Activated T-helper 17 cell treated with anti-CD3 and anti-CD28 coated beads, Interleukin-2, amount 50 U/mL, for 72 hours (primary cell): ENCODE measurements around the gene NFIB. TPM values are rescaled to one million over a fixed set of nuclear protein-coding genes. Genes with fewer than 3 reads are reported as not detected.

Source experiments
- ATAC-seq: fragments of 150-1000 bp; cut with Tn5 transposase; replicated peaks from 2 replicates; pipeline ENCODE4 v1.10.0; 2021; ENCODE audit warnings: mild to moderate bottlenecking, moderate library complexity
- H3K27ac Mint-ChIP-seq: one replicate; pipeline ENCODE4 v1.8.0; 2022; ENCODE audit warnings: mixed read lengths
- H3K27me3 Mint-ChIP-seq: one replicate; pipeline ENCODE4 v1.8.0; 2022; ENCODE audit warnings: mixed read lengths
- H3K36me3 Mint-ChIP-seq: one replicate; pipeline ENCODE4 v1.8.0; 2022; ENCODE audit warnings: low read depth, mild to moderate bottlenecking, mixed read lengths
- H3K4me1 Mint-ChIP-seq: one replicate; pipeline ENCODE4 v1.8.0; 2022; ENCODE audit warnings: mixed read lengths
- H3K4me3 Mint-ChIP-seq: one replicate; pipeline ENCODE4 v1.8.0; 2022; ENCODE audit warnings: mild to moderate bottlenecking, mixed read lengths
- H3K9me3 Mint-ChIP-seq: one replicate; pipeline ENCODE4 v1.8.0; 2022; ENCODE audit warnings: mixed read lengths
- total RNA-seq, 2 donors: library from RNA; stranded (reverse); gene quantifications; one replicate each; pipeline ENCODE4 v1.2.3, GENCODE V29; 2022

Gene NFIB
- total RNA-seq, 2 donors from 2014 or later, result 0.15 TPM; not detected in 1

DNA sequence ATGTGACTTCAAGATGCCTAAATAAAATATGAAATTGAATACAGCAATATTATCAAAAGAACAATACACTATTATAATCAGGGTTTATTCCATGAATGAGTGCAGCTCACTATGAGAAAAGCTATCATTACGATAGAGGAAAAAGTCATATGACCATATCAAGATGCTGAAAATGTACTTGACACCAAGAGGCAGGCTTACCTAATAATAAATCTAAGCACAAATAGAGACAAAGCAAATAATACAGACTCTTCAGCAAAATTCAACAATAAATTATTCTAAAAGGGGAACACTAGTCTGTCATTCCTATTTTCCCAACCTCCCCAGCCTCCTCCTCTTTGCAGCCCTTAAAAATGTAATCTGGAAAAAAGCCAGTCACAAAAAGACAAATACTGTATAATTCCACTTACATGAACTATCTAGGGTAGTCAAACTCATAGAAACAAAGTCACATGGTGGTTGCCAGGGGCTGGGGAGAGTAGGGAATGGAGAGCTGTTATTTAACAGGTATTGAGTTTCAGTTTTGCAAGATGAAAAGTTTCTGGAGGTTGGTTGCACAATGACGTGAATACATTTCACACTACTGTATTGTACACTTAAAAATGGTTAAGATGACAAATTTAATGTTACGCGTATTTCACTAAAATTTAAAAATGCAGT is 148.4 kb downstream of the NFIB start:
- H3K4me3 Mint-ChIP-seq, result no peak overlapping the region
- no peaks in the 10 kb centered on the region for H3K4me1 Mint-ChIP-seq
- ATAC-seq, result no peak
- H3K9me3 Mint-ChIP-seq, result no peaks in the 10 kb centered on the region
- no peak overlapping the region for H3K27ac Mint-ChIP-seq
- no peaks in the 10 kb centered on the region for H3K36me3 Mint-ChIP-seq
- no peaks in the 10 kb centered on the region for H3K27me3 Mint-ChIP-seq

DNA sequence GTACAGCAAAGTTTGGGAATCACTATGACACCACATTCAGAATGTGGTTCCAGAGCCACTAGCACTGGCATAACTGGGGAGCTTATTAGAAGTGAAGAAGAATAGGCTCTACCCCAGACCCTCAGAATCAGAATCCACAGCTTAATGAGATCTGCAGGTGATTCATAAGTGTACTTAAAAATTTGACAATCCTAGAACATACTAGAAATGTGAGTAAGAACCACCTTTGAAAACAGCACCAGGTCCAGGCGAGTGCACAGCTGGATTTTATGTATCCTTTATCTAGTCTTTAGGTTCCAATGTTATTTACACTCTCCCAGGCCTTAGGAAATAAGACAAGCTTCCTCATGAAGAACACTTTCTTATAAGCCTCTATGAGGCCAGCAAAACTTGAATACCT is 149.0 kb downstream of the NFIB start:
- Mint-ChIP-seq H3K4me1 (no peaks in the 10 kb centered on the region), H3K9me3 (no peaks in the 10 kb centered on the region), H3K36me3 (no peaks in the 10 kb centered on the region), H3K27ac (no peak overlapping the region), H3K4me3 (no peak overlapping the region), H3K27me3 (no peaks in the 10 kb centered on the region)
- no peak for ATAC-seq

- Mint-ChIP-seq H3K36me3 (no peaks in the 10 kb centered on the region), H3K4me1 (no peaks in the 10 kb centered on the region), H3K4me3 (no peak overlapping the region), H3K27me3 (peaks cover 7% of the 10 kb centered on the region), H3K9me3 (no peaks in the 10 kb centered on the region), H3K27ac (no peak overlapping the region)
- ATAC-seq, result no peak
These were observed 154.3 kb downstream of the NFIB start for GRCh38 chr9:14159440-14160216.

DNA sequence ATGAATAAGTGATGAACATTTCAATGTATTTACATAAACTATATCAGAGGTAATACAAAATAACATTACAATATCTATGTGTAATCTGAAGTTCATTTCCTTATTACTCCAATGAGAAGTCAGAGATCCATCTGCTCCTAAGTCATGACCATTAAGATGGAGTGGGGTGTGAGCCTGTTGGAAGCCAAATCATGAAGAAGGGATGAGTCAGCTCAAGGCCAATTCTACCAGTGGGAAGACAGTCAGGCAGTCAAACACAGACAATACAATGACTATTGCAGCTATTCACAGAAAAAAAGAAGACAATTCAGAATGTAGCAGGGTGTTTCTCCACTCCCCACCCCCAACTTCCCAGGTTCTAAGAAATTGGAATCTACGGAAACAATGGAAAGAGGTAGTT is 155.0 kb downstream of the NFIB start:
- no peak for ATAC-seq
- Mint-ChIP-seq H3K27me3 (peaks cover 7% of the 10 kb centered on the region), H3K27ac (no peak overlapping the region), H3K4me1 (no peaks in the 10 kb centered on the region), H3K4me3 (no peak overlapping the region), H3K9me3 (no peaks in the 10 kb centered on the region), H3K36me3 (no peaks in the 10 kb centered on the region)

DNA sequence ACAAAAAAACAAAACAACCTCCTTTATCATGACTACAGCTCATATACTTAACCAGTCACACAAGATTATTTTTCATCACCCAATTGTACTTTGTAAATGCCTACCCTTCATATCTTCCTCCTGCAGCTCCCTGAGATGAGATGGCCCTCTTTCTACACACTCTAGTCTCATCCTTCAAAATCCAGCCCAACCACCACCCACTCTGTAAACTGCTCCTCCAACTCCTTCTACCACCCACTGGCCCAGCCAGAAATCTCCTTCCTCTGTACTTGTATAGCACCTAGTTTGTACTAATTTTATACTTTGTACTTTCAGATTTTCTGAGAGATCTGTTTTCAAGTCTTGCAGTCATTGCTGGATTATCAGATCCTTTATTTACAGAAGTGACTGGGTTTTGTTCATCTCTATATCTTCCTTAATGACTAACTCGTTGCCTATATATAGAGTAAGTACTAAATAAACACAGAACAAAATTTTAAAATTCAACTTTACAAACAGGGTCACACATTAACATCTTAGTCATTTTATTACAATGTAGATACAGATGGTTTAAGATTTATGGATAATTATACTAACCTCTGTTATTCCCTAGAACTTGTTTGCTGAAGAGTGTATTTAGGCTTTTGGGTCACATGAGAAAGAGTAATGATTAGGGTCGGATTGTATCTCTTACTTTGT is 155.7 kb downstream of the NFIB start:
- Mint-ChIP-seq H3K27ac (no peak overlapping the region), H3K4me1 (no peaks in the 10 kb centered on the region), H3K27me3 (peaks cover 10% of the 10 kb centered on the region), H3K4me3 (no peak overlapping the region), H3K36me3 (no peaks in the 10 kb centered on the region), H3K9me3 (no peaks in the 10 kb centered on the region)
- no peak for ATAC-seq

- H3K4me3 Mint-ChIP-seq, result no peak overlapping the region
- no peak overlapping the region for H3K27ac Mint-ChIP-seq
- H3K4me1 Mint-ChIP-seq, result no peaks in the 10 kb centered on the region
- H3K9me3 Mint-ChIP-seq, result no peaks in the 10 kb centered on the region
- peaks cover 10% of the 10 kb centered on the region for H3K27me3 Mint-ChIP-seq
- no peaks in the 10 kb centered on the region for H3K36me3 Mint-ChIP-seq
- ATAC-seq, result no peak
These were observed 156.8 kb downstream of the NFIB start for GRCh38 chr9:14157191-14157590.

DNA sequence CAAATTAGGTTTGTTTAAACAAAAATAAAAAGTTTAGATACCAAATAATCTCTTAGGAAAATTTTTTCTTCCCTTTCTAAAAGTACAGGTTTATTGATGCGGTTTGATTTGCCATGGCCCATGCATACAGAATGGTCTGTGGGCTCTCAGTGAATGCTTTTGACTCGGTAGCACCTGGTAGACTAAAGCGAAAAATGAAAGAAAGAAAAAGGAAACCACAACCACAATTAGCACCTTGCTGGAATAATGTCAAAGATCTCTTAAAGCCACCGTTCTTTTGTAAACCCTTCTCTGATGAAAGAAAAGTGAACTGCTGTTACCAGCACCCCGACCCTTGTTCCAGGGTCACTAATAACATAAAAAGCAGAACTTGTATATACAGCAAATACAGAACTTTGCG is 157.9 kb downstream of the NFIB start:
- no peaks in the 10 kb centered on the region for H3K36me3 Mint-ChIP-seq
- H3K27ac Mint-ChIP-seq, result no peak overlapping the region
- no peaks in the 10 kb centered on the region for H3K9me3 Mint-ChIP-seq
- peaks cover 13% of the 10 kb centered on the region for H3K27me3 Mint-ChIP-seq
- peak; percentile 29 for ATAC-seq
- no peaks in the 10 kb centered on the region for H3K4me1 Mint-ChIP-seq
- no peak overlapping the region for H3K4me3 Mint-ChIP-seq

- no peak overlapping the region for H3K4me3 Mint-ChIP-seq
- H3K36me3 Mint-ChIP-seq, result no peaks in the 10 kb centered on the region
- H3K27me3 Mint-ChIP-seq, result peaks cover 15% of the 10 kb centered on the region
- no peaks in the 10 kb centered on the region for H3K9me3 Mint-ChIP-seq
- H3K4me1 Mint-ChIP-seq, result no peaks in the 10 kb centered on the region
- no peak for ATAC-seq
- no peak overlapping the region for H3K27ac Mint-ChIP-seq
These were observed 158.7 kb downstream of the NFIB start for GRCh38 chr9:14155237-14155636.

DNA sequence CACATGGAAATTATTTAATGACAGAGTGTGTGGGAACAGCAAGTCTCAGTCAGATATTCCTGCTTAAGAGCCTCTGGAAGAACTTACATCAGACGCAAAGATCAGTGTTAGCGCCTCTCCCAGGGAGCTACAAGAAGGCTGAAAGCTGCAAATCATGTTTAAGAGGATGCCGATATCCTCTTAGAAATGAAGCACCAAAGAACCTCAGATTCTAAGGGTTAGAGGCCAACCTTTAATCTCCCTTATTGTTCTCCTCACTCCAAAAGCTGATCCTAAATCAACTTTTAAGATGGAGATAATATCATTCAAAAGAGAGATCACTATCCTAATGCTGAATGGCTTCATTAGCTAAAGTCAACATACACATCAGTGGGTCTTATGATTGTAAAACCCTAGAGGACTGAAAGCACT is 160.6 kb downstream of the NFIB start:
- no peak for ATAC-seq
- Mint-ChIP-seq H3K36me3 (no peaks in the 10 kb centered on the region), H3K4me3 (no peak overlapping the region), H3K27ac (no peak overlapping the region), H3K27me3 (peaks cover 12% of the 10 kb centered on the region), H3K4me1 (no peaks in the 10 kb centered on the region), H3K9me3 (no peaks in the 10 kb centered on the region)

DNA sequence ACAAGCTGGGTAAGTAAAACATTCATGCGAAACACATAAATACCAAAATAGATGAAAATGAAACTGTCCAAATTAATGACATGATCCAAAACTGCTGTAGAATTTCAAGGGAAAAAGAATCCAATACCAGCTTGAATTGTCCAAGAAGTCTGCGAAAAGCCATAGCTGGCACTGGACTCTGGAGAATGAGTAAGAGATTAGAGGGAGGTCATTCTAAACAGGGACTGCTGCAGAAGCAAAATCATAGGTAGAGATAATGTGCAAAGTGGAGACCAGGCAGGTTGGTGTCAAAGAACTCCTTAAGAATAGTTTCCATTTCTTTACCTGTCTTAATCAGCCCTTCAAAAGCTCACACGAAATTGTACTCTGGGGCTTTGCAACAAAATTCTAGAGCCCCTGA is 162.5 kb downstream of the NFIB start:
- ATAC-seq, result no peak
- H3K36me3 Mint-ChIP-seq, result no peaks in the 10 kb centered on the region
- H3K4me1 Mint-ChIP-seq, result no peaks in the 10 kb centered on the region
- H3K9me3 Mint-ChIP-seq, result no peaks in the 10 kb centered on the region
- no peak overlapping the region for H3K27ac Mint-ChIP-seq
- H3K4me3 Mint-ChIP-seq, result no peak overlapping the region
- peaks cover 8% of the 10 kb centered on the region for H3K27me3 Mint-ChIP-seq

DNA sequence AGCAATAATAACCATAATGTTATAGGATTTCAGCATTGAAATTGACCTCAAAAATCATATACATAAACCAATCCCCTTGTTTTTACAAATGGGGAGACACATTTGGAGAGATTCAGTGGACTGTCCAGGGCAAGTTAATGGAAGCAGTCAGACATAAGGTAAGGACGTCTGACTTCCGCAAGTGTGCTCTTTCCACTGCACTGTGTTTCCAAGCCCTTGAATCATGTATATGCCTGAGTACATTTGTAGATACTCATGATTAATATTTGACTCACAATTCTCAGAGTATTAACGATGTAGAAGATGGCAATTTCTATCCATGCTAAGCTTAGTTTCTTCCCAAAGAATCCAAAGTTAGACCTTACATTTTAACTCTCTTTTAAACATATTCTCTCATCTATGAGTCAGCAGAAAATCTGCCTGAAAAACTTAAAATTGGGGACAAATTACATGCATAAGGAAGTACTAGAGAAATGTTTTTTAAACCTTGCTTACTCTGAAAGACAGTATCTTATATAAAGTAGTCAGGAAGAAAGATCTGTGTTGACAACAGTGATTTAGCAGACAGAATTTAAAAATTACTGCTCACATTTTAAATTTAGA is 165.3 kb downstream of the NFIB start:
- Mint-ChIP-seq H3K9me3 (no peaks in the 10 kb centered on the region), H3K36me3 (no peaks in the 10 kb centered on the region), H3K4me1 (no peaks in the 10 kb centered on the region), H3K4me3 (no peak overlapping the region), H3K27ac (no peak overlapping the region), H3K27me3 (peaks cover 7% of the 10 kb centered on the region)
- no peak for ATAC-seq

- H3K27ac Mint-ChIP-seq, result no peak overlapping the region
- H3K4me1 Mint-ChIP-seq, result no peaks in the 10 kb centered on the region
- H3K36me3 Mint-ChIP-seq, result no peaks in the 10 kb centered on the region
- no peak overlapping the region for H3K4me3 Mint-ChIP-seq
- no peak for ATAC-seq
- no peaks in the 10 kb centered on the region for H3K9me3 Mint-ChIP-seq
- H3K27me3 Mint-ChIP-seq, result peaks cover 5% of the 10 kb centered on the region
These were observed 166.2 kb downstream of the NFIB start for GRCh38 chr9:14147738-14148137.

GRCh38 chr9:14146201-14146874 is 167.6 kb downstream of the NFIB start:
- no peak for ATAC-seq
- Mint-ChIP-seq H3K27me3 (peaks cover 8% of the 10 kb centered on the region), H3K9me3 (peaks cover 3% of the 10 kb centered on the region), H3K4me1 (no peaks in the 10 kb centered on the region), H3K4me3 (no peak overlapping the region), H3K36me3 (no peaks in the 10 kb centered on the region), H3K27ac (no peak overlapping the region)

DNA sequence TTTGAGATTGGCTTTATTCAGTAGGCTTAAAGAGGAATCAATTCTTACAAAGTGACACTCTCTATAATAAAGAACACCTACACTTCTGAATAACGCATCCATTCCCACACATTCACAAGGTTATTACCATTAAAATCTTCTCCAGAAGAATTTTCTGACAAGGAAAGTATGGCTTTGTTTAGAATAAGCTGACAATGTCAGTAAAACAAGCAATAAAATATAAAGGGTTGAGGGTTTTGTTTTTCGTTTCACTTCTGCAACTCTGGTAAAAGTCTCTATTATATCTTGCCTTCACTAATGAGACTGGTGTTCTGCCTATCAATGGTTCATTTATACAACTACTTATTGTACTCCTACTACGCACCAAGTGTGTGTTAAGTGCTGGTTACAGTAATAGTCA is 169.7 kb downstream of the NFIB start:
- Mint-ChIP-seq H3K4me3 (no peak overlapping the region), H3K27me3 (peaks cover 3% of the 10 kb centered on the region), H3K36me3 (no peaks in the 10 kb centered on the region), H3K27ac (no peak overlapping the region), H3K4me1 (no peaks in the 10 kb centered on the region), H3K9me3 (peaks cover 3% of the 10 kb centered on the region)
- ATAC-seq, result no peak
